ENCODE data around the gene IL2RA. TPM values are rescaled to one million over a fixed set of nuclear protein-coding genes. Genes with fewer than 3 reads are reported as not detected.
"Not testable (repeated sequence)": the region's sequence is repeated elsewhere in the genome, so short reads cannot be mapped to it uniquely, and the experiment has no call there.

Gene IL2RA
- total and polyA plus RNA-seq, 7 donors: 0.08 to 1.8 (median 0.20) TPM

DNA sequence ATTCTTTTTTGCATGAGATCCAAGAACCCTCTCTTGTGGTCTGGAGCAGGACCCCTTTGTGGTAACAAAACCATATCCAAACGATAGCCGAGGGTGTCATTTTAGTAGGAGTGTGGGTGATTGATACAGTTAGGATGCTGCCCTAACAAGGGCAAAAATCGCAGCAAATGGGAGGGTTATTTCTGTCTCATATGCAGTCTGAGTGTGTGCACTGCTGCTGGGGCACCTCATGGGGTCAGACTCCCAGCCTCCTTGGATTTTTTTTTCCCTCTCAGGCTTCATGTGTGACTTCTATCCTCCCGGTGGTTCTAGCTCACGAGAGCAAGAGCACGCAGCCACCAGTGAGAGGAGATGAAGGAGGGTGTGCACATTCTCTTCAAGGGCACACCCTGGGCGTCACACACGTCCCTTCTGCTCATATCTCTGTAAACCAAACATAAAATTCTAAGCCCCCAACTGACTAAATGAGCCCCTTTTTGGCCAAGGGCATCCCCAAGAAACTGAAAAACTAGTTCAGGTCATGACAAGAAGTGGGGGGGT, 56.2 kb downstream of the IL2RA start:
- no peaks in the 10 kb centered on the region for H3K36me3 ChIP-seq (ENCODE audit: insufficient read depth in 1 of 2, low read depth in 1 of 2)
- H3K4me3 ChIP-seq: no peak overlapping the region
- TF ChIP-seq, protein P1, sequence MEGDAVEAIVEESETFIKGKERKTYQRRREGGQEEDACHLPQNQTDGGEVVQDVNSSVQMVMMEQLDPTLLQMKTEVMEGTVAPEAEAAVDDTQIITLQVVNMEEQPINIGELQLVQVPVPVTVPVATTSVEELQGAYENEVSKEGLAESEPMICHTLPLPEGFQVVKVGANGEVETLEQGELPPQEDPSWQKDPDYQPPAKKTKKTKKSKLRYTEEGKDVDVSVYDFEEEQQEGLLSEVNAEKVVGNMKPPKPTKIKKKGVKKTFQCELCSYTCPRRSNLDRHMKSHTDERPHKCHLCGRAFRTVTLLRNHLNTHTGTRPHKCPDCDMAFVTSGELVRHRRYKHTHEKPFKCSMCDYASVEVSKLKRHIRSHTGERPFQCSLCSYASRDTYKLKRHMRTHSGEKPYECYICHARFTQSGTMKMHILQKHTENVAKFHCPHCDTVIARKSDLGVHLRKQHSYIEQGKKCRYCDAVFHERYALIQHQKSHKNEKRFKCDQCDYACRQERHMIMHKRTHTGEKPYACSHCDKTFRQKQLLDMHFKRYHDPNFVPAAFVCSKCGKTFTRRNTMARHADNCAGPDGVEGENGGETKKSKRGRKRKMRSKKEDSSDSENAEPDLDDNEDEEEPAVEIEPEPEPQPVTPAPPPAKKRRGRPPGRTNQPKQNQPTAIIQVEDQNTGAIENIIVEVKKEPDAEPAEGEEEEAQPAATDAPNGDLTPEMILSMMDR (IDR thresholded peaks at IDR 0.05): no peak
- H3K9me3 ChIP-seq: no peaks in the 10 kb centered on the region
- peaks cover 0 to 6% (median 0%) of the 10 kb centered on the region in 3 donors for H3K27me3 ChIP-seq (ENCODE audit: insufficient read depth in 3 of 3, low read length in 2 of 3)
- no peak overlapping the region for H3K27ac ChIP-seq
- no peaks in the 10 kb centered on the region for H3K4me1 ChIP-seq
- ATAC-seq: no peak
- intact Hi-C loops (cut with DNase I): no loop called here
- DNase-seq: no peak
- WGBS, 3 donors: 62 to 72% (median 63%) methylated on average over 8 of the region's 8 CpGs

DNA sequence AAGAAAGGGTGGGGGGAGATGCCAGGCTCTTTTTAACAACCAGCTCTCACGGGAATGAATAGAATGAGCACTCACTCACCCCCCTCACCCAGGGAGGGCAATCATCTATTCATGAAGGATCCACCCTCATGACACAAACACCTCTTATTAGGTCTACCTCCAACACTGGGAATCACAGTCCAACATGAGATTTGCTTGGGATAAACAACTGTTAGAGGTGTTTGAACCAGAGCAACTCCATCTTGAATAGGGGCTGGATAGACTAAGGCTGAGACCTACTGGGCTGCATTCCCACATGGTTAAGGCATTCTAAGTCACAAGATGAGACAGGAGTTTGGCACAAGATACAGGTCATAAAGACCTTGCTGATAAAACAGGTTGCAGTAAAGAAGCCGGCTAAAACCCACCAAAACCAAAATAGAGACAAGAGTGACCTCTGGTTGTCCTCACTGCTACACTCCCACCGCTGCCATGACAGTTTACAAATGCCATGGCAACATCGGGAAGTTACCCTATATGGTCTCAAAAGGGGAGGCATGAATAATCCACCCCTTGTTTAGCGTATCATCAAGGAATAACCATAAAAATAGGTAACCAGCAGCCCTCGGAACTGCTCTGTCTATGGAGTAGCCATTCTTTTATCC, 56.9 kb downstream of the IL2RA start:
- H3K4me1 ChIP-seq; H3K36me3 ChIP-seq (ENCODE audit: insufficient read depth in 1 of 2, low read depth in 1 of 2); H3K4me3 ChIP-seq; ATAC-seq; H3K27ac ChIP-seq; DNase-seq; H3K9me3 ChIP-seq; H3K27me3 ChIP-seq (ENCODE audit: insufficient read depth in 3 of 3, low read length in 2 of 3); intact Hi-C loops (cut with DNase I): not testable (repeated sequence)
- WGBS, 3 donors: 64 to 70% (median 66%) methylated on average over 6 of the region's 6 CpGs

- Histone ChIP-seq H3K4me3 (no peak overlapping the region), H3K4me1 (no peaks in the 10 kb centered on the region), H3K9me3 (no peaks in the 10 kb centered on the region), H3K27ac (no peak overlapping the region), H3K36me3 (ENCODE audit: insufficient read depth in 1 of 2, low read depth in 1 of 2) (no peaks in the 10 kb centered on the region), H3K27me3 (ENCODE audit: insufficient read depth in 3 of 3, low read length in 2 of 3) (peaks cover 0 to 3% (median 0%) of the 10 kb centered on the region in 3 donors)
- 76 to 88% (median 84%) methylated on average over 12 of the region's 12 CpGs for WGBS, 3 donors
- no peak for DNase-seq
- TF ChIP-seq, protein P1 (IDR thresholded peaks at IDR 0.05): no peak
- ATAC-seq: no peak
- intact Hi-C loops (cut with DNase I): no loop called here
Observed at GRCh38 chr10:6002809-6003510, 59.2 kb downstream of the IL2RA start.

DNA sequence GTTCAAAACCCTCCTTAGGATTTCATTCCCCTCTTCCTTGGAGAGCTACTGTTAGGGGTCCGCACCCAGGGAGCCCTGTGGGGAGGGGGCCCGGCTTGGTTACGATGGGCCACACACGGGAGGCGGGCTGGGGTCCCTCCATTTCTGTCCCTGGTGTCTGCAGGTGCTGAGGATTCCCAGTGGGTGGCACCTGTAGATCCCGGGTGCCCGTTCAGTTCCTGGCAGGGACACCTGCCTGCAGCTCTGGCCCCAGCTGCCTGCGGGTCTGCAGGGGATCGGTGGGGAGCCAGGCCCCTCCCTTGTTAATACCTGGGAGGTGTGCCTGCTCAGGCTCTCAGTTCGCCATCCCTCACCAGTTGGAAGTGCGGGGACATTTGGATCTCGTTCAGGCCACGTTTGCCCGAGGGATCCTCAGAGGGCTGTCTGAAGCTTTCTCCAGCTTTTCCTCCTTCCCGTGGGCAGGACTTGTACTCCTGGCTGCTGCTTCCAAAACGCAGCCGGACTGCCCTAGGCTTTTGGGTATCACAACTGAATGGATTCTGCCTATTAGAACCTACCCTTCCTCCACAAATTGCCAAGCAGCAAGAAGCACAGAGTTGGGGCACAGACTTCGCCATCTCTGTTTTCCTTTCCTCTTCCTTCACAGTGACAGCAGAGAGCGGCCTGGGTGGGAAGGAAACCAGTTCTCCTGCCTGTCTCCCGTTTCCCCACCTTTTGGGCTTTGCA, 62.6 kb downstream of the IL2RA start:
- TF ChIP-seq, protein P1 (IDR thresholded peaks at IDR 0.05): no peak
- DNase-seq (no peak), ATAC-seq (no peak)
- WGBS, 3 donors: 64 to 67% (median 64%) methylated on average over 20 of the region's 20 CpGs
- Histone ChIP-seq H3K4me1 (no peaks in the 10 kb centered on the region), H3K36me3 (ENCODE audit: insufficient read depth in 1 of 2, low read depth in 1 of 2) (no peaks in the 10 kb centered on the region), H3K4me3 (no peak overlapping the region), H3K27ac (no peak overlapping the region), H3K9me3 (no peaks in the 10 kb centered on the region), H3K27me3 (ENCODE audit: insufficient read depth in 3 of 3, low read length in 2 of 3) (peaks cover 0 to 3% (median 0%) of the 10 kb centered on the region in 3 donors)
- intact Hi-C loops (cut with DNase I): no loop called here

DNA sequence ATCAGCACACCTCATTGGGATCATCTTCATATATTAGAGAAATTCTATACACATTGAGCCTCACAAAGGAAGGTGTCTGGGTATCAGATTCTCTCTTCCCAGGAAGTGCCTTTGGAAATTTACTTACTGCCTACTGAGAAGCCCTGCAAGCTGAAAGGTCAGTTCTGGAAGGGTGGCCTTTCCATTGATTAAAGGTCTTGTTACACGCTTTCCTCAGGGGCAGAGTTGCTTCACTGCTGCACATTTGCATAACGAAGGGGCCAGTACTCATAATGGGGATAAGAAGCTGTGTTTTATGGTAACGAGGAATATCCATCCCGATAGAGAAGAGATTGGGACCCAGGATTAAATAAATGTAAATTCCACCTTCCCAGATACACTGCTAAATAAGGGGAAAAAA, 65.5 kb downstream of the IL2RA start:
- no peak for ATAC-seq
- H3K36me3 ChIP-seq (ENCODE audit: insufficient read depth in 1 of 2, low read depth in 1 of 2): no peaks in the 10 kb centered on the region
- H3K4me1 ChIP-seq: no peaks in the 10 kb centered on the region
- peaks cover 0 to 3% (median 0%) of the 10 kb centered on the region in 3 donors for H3K27me3 ChIP-seq (ENCODE audit: insufficient read depth in 3 of 3, low read length in 2 of 3)
- no peak overlapping the region for H3K27ac ChIP-seq
- no peak overlapping the region for H3K4me3 ChIP-seq
- no peaks in the 10 kb centered on the region for H3K9me3 ChIP-seq
- TF ChIP-seq, protein P1 (IDR thresholded peaks at IDR 0.05): no peak
- 69 to 78% (median 72%) methylated on average over 4 of the region's 4 CpGs for WGBS, 3 donors
- intact Hi-C loops (cut with DNase I): no loop called here
- no peak for DNase-seq

Measured in psoas muscle (tissue), 8 donors.